Measurements from ENCODE around the gene LRRFIP1.

The LRRFIP1 gene

DNA sequence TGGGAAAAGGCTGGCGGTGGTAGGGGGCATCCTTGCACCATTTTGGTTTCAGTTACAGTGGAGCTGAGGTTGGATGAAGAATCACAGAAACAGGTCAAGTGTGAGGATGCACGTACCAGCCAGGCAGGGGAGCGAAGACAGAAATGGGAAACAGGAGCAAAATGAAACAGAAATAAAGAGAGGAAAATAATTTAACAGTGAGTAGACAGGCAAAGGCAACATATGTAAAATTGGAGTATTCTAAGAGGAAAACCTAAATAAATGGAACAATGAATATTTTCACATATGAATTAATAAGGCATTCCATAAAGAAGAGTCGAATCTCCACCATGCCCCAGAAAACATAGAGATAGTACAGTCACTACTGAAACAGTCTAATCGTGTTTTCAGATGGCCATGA is 29.7 kb downstream of the LRRFIP1 start:
- TF ChIP-seq USF1 (IDR thresholded peaks at IDR 0.05) = no peak

GRCh38 chr2:237660381-237660900 is 33.1 kb downstream of the LRRFIP1 start:
- no peak; the same call in 1 of the 2 replicates for TF ChIP-seq MAX (IDR thresholded peaks at IDR 0.05)

DNA sequence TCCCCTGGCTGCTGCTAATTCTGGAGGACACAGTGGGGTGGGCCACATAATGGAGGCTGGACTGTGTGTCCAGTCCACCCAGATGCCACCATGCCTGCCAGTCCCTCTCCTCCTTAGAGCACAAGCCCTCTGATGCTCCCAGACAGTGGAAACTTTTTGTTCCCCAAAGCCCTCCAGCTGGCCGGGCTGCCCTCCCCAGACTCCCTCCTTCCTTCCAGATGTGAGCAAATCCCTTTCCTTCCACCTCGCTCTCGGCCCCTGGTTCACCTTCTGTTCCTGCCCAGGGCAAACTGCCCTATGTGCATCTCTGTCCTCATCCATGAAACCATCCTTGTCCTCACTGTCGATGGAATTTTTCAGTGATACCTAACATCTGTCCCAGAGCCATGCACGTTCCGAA is 33.9 kb downstream of the LRRFIP1 start:
- TF ChIP-seq YY1 (IDR thresholded peaks at IDR 0.05; ENCODE audit: low read depth) = no peak
- TF ChIP-seq MAX (IDR thresholded peaks at IDR 0.05) = no peak
- no peak for TF ChIP-seq EGR1 (IDR thresholded peaks at IDR 0.05)
- TF ChIP-seq FOXM1 (IDR thresholded peaks at IDR 0.05; ENCODE audit: borderline replicate concordance, low read depth) = no peak
- TF ChIP-seq, protein P1, sequence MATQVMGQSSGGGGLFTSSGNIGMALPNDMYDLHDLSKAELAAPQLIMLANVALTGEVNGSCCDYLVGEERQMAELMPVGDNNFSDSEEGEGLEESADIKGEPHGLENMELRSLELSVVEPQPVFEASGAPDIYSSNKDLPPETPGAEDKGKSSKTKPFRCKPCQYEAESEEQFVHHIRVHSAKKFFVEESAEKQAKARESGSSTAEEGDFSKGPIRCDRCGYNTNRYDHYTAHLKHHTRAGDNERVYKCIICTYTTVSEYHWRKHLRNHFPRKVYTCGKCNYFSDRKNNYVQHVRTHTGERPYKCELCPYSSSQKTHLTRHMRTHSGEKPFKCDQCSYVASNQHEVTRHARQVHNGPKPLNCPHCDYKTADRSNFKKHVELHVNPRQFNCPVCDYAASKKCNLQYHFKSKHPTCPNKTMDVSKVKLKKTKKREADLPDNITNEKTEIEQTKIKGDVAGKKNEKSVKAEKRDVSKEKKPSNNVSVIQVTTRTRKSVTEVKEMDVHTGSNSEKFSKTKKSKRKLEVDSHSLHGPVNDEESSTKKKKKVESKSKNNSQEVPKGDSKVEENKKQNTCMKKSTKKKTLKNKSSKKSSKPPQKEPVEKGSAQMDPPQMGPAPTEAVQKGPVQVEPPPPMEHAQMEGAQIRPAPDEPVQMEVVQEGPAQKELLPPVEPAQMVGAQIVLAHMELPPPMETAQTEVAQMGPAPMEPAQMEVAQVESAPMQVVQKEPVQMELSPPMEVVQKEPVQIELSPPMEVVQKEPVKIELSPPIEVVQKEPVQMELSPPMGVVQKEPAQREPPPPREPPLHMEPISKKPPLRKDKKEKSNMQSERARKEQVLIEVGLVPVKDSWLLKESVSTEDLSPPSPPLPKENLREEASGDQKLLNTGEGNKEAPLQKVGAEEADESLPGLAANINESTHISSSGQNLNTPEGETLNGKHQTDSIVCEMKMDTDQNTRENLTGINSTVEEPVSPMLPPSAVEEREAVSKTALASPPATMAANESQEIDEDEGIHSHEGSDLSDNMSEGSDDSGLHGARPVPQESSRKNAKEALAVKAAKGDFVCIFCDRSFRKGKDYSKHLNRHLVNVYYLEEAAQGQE (IDR thresholded peaks at IDR 0.05; ENCODE audit: low read depth) = no peak
- no peak for TF ChIP-seq USF1 (IDR thresholded peaks at IDR 0.05)
- no peak for TF ChIP-seq TAF1 (IDR thresholded peaks at IDR 0.05; ENCODE audit: low read depth)

GRCh38 chr2:237661799-237662328 is 34.5 kb downstream of the LRRFIP1 start:
- no peak for TF ChIP-seq RAD21 (IDR thresholded peaks at IDR 0.05; ENCODE audit: low read depth)
- TF ChIP-seq, protein P1 (IDR thresholded peaks at IDR 0.05; ENCODE audit: low read depth) = no peak

GRCh38 chr2:237662671-237663093 is 35.3 kb downstream of the LRRFIP1 start:
- TF ChIP-seq MAX (IDR thresholded peaks at IDR 0.05) (0 out of 2 replicates have a peak, but pooled peaks have one; percentile 11), TCF12 (IDR thresholded peaks at IDR 0.05; ENCODE audit: low read depth) (0 out of 2 replicates have a peak, but pooled peaks have one; percentile 15), NFIC (IDR thresholded peaks at IDR 0.05) (0 out of 2 replicates have a peak, but pooled peaks have one; percentile 6), RAD21 (IDR thresholded peaks at IDR 0.05; ENCODE audit: low read depth) (peak; percentile 17; the same call in 1 of the 2 replicates), EP300 (IDR thresholded peaks at IDR 0.05; ENCODE audit: borderline replicate concordance) (no peak), TEAD4 (IDR thresholded peaks at IDR 0.05) (no peak)

GRCh38 chr2:237663517-237664110 is 36.2 kb downstream of the LRRFIP1 start:
- TF ChIP-seq CREB1 (IDR thresholded peaks at IDR 0.05; ENCODE audit: low read depth) = no peak
- TF ChIP-seq TAF1 (IDR thresholded peaks at IDR 0.05; ENCODE audit: low read depth) = no peak
- TF ChIP-seq TCF12 (IDR thresholded peaks at IDR 0.05; ENCODE audit: low read depth) = no peak
- TF ChIP-seq MAX (IDR thresholded peaks at IDR 0.05) = no peak
- no peak for TF ChIP-seq FOXM1 (IDR thresholded peaks at IDR 0.05; ENCODE audit: borderline replicate concordance, low read depth)
- TF ChIP-seq, protein P1 (IDR thresholded peaks at IDR 0.05; ENCODE audit: low read depth) = no peak
- TF ChIP-seq TEAD4 (IDR thresholded peaks at IDR 0.05) = no peak
- TF ChIP-seq EGR1 (IDR thresholded peaks at IDR 0.05) = no peak
- no peak for TF ChIP-seq ZBTB7A (IDR thresholded peaks at IDR 0.05; ENCODE audit: low read depth)
- TF ChIP-seq USF1 (IDR thresholded peaks at IDR 0.05) = no peak
- no peak for TF ChIP-seq CEBPB (IDR thresholded peaks at IDR 0.05)
- no peak for TF ChIP-seq EP300 (IDR thresholded peaks at IDR 0.05; ENCODE audit: borderline replicate concordance)
- TF ChIP-seq RAD21 (IDR thresholded peaks at IDR 0.05; ENCODE audit: low read depth) = no peak
- no peak for TF ChIP-seq YY1 (IDR thresholded peaks at IDR 0.05; ENCODE audit: low read depth)
- no peak for TF ChIP-seq NFIC (IDR thresholded peaks at IDR 0.05)
